Measurements from ENCODE around the gene C1orf35.

C1orf35 gene

GRCh38 chr1:228088586-228089498 lies 14.3 kb downstream of the C1orf35 start:
- peaks cover 85% of the 10 kb centered on the region for H3K4me1 ChIP-seq (ENCODE audit: insufficient read depth, low read length)
- H3K27me3 ChIP-seq (ENCODE audit: control insufficient read depth in 1 of 2, insufficient read depth in 2 of 2, low read length in 2 of 2) = no peaks in the 10 kb centered on the region
- H3K9me3 ChIP-seq (ENCODE audit: low read length) = no peaks in the 10 kb centered on the region
- no peak overlapping the region for H3K9ac ChIP-seq (ENCODE audit: low read length)
- H3K4me3 ChIP-seq (ENCODE audit: low read depth in 1 of 2, low read length in 2 of 2) = no peak overlapping the region
- H3K36me3 ChIP-seq (ENCODE audit: insufficient read depth, low read length) = peaks cover 6% of the 10 kb centered on the region
- no peak overlapping the region for H3K27ac ChIP-seq (ENCODE audit: low read depth, low read length)

DNA sequence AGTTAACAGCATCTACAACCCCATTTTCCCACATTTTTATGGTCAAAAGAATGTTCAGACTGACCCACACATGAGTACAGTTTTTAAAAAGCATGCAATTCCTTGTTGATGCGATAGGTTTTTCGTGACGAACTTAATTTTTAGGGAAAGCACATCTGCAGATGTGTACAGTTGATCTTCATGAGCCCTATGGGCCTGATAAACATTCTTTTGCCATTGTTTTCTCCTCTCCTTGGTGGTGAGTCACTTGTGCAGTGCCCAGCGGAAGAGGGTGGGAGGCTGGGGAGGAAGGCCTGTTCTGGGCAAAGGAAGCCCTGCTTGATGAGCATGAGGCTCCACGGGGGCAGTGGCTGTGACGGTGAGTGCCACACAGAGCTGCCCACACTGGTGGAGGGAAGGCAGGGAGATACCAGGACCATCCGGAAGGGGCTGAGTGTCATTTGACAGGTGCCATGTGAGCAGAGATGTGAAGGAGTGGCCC lies 15.3 kb downstream of the C1orf35 start:
- H3K27me3 ChIP-seq (ENCODE audit: control insufficient read depth in 1 of 2, insufficient read depth in 2 of 2, low read length in 2 of 2) = no peaks in the 10 kb centered on the region
- peaks cover 6% of the 10 kb centered on the region for H3K36me3 ChIP-seq (ENCODE audit: insufficient read depth, low read length)
- no peak overlapping the region for H3K9ac ChIP-seq (ENCODE audit: low read length)
- H3K27ac ChIP-seq (ENCODE audit: low read depth, low read length) = no peak overlapping the region
- no peaks in the 10 kb centered on the region for H3K9me3 ChIP-seq (ENCODE audit: low read length)
- H3K4me3 ChIP-seq (ENCODE audit: low read depth in 1 of 2, low read length in 2 of 2) = no peak overlapping the region
- peaks cover 88% of the 10 kb centered on the region for H3K4me1 ChIP-seq (ENCODE audit: insufficient read depth, low read length)

DNA sequence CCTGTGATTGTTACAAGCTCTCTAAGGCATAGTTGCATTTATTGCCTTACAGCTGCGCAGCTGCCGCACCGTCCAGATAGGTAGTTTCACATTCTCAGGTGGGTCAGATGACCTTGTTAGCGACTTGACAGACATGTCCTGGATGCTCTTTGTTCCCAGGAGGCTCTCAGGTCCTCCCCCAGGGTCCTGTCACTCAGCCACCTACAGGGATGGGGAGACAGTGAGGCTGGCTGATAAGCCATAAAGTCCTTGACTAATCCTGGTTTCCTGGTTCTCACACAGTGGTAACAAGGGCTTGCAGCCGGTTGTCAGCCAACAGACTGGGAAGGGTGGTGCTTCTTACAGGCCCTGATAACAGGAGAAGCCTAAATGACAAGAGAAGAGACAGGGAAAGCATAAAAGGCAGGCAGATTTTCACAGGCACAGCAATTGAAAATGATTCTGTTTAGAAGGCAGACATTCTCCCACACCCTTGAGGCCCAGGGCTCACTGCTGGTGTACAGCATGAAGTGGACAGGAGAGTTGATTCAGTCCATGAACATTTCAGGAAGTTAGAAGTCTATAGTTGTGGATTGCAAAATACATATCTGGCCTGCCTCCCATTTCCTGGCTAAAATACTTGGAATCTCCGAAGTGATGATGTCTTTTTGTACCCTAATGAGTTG lies 17.7 kb downstream of the C1orf35 start:
- Histone ChIP-seq H3K4me3 (ENCODE audit: low read depth in 1 of 2, low read length in 2 of 2) (peak overlapping the region in 1 of 2 donors; percentile 83), H3K4me1 (ENCODE audit: insufficient read depth, low read length) (peaks cover 76% of the 10 kb centered on the region), H3K36me3 (ENCODE audit: insufficient read depth, low read length) (peaks cover 6% of the 10 kb centered on the region), H3K27ac (ENCODE audit: low read depth, low read length) (no peak overlapping the region), H3K27me3 (ENCODE audit: control insufficient read depth in 1 of 2, insufficient read depth in 2 of 2, low read length in 2 of 2) (no peaks in the 10 kb centered on the region), H3K9ac (ENCODE audit: low read length) (peak overlapping the region; percentile 94), H3K9me3 (ENCODE audit: low read length) (no peaks in the 10 kb centered on the region)

- H3K27me3 ChIP-seq (ENCODE audit: control insufficient read depth in 1 of 2, insufficient read depth in 2 of 2, low read length in 2 of 2) = no peaks in the 10 kb centered on the region
Observed at GRCh38 chr1:228084797-228085196, 18.3 kb downstream of the C1orf35 start.

GRCh38 chr1:228084325-228084724 lies 18.8 kb downstream of the C1orf35 start:
- Histone ChIP-seq H3K9me3 (ENCODE audit: low read length) (no peaks in the 10 kb centered on the region), H3K27me3 (ENCODE audit: control insufficient read depth in 1 of 2, insufficient read depth in 2 of 2, low read length in 2 of 2) (no peaks in the 10 kb centered on the region), H3K27ac (ENCODE audit: low read depth, low read length) (peak overlapping the region; percentile 98), H3K4me1 (ENCODE audit: insufficient read depth, low read length) (peaks cover 65% of the 10 kb centered on the region), H3K9ac (ENCODE audit: low read length) (peak overlapping the region; percentile 94), H3K4me3 (ENCODE audit: low read depth in 1 of 2, low read length in 2 of 2) (peak overlapping the region; percentile 70 to 83), H3K36me3 (ENCODE audit: insufficient read depth, low read length) (peaks cover 6% of the 10 kb centered on the region)

More at GRCh38 chr1:228084797-228085196, 18.3 kb downstream of the C1orf35 start:
- Histone ChIP-seq H3K9me3 (ENCODE audit: low read length) (no peaks in the 10 kb centered on the region), H3K27ac (ENCODE audit: low read depth, low read length) (no peak overlapping the region), H3K9ac (ENCODE audit: low read length) (peak overlapping the region; percentile 94), H3K36me3 (ENCODE audit: insufficient read depth, low read length) (peaks cover 6% of the 10 kb centered on the region), H3K4me1 (ENCODE audit: insufficient read depth, low read length) (peaks cover 70% of the 10 kb centered on the region), H3K4me3 (ENCODE audit: low read depth in 1 of 2, low read length in 2 of 2) (peak overlapping the region in 1 of 2 donors; percentile 83)

- H3K36me3 ChIP-seq (ENCODE audit: insufficient read depth, low read length) = peaks cover 4% of the 10 kb centered on the region
- H3K27me3 ChIP-seq (ENCODE audit: control insufficient read depth in 1 of 2, insufficient read depth in 2 of 2, low read length in 2 of 2) = no peaks in the 10 kb centered on the region
- peak overlapping the region; percentile 98 for H3K27ac ChIP-seq (ENCODE audit: low read depth, low read length)
- peak overlapping the region; percentile 94 for H3K9ac ChIP-seq (ENCODE audit: low read length)
- H3K4me1 ChIP-seq (ENCODE audit: insufficient read depth, low read length) = peaks cover 60% of the 10 kb centered on the region
- H3K9me3 ChIP-seq (ENCODE audit: low read length) = no peaks in the 10 kb centered on the region
- H3K4me3 ChIP-seq (ENCODE audit: low read depth in 1 of 2, low read length in 2 of 2) = peak overlapping the region; percentile 70 to 83
Observed at GRCh38 chr1:228083871-228084278, 19.2 kb downstream of the C1orf35 start.

DNA sequence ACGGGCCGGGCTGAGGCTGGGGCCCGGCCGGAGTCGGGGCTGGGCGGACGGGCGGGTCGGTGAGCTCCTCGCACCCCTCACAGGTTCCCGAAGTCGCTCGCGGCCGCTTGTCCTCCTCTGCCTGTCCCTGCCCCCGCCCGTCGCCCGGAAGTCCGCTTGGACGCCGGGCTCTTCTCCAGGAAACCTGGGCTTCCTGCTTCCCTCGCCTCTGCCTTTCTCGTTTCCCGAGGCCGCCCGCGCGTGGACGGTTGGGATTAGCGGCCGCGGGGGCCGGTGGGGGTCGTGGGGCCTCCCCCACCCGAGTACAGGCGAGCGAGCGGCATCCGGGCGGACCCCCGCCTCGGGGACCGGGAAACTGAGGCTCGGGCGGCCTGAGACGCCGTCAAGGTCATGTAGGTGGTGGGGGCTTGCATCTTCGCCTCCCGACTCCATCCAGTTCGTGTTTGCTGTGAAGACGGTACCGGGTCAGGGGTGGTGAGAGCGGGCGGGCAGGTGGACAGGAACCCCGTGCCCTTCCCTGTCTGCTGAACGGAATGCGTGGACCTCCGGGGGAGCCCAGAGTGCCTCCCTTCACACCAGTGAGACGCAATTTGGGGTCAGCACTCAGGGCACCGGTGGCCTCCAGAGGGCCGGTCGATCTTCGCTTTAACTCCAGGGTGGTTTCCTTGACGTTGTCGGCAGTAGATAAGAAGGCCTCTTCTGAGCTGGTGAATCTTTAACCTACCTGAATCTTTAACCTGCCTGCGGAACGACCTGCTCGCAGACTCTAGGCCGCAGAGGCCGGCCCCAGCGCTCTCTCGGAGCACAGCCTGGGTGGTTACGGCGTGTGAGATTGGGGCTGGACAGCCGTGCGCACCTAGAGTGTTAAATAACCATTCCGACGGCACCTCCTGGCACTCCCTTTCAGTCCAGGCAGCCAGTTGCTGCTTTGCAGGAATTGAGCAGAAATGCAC lies 19.9 kb downstream of the C1orf35 start:
- peak overlapping the region; percentile 94 for H3K9ac ChIP-seq (ENCODE audit: low read length)
- H3K4me3 ChIP-seq (ENCODE audit: low read depth in 1 of 2, low read length in 2 of 2) = peak overlapping the region; percentile 70 to 83
- H3K9me3 ChIP-seq (ENCODE audit: low read length) = no peaks in the 10 kb centered on the region
- no peaks in the 10 kb centered on the region for H3K27me3 ChIP-seq (ENCODE audit: control insufficient read depth in 1 of 2, insufficient read depth in 2 of 2, low read length in 2 of 2)
- peak overlapping the region; percentile 98 for H3K27ac ChIP-seq (ENCODE audit: low read depth, low read length)
- peaks cover 54% of the 10 kb centered on the region for H3K4me1 ChIP-seq (ENCODE audit: insufficient read depth, low read length)
- no peaks in the 10 kb centered on the region for H3K36me3 ChIP-seq (ENCODE audit: insufficient read depth, low read length)

- no peaks in the 10 kb centered on the region for H3K9me3 ChIP-seq (ENCODE audit: low read length)
- H3K27me3 ChIP-seq (ENCODE audit: control insufficient read depth in 1 of 2, insufficient read depth in 2 of 2, low read length in 2 of 2) = no peaks in the 10 kb centered on the region
- H3K4me1 ChIP-seq (ENCODE audit: insufficient read depth, low read length) = peaks cover 48% of the 10 kb centered on the region
- peak within 1 kb of the TSS; percentile 98 for H3K27ac ChIP-seq (ENCODE audit: low read depth, low read length)
- H3K4me3 ChIP-seq (ENCODE audit: low read depth in 1 of 2, low read length in 2 of 2) = peak within 1 kb of the TSS; percentile 83 to 89
- H3K9ac ChIP-seq (ENCODE audit: low read length) = peak within 1 kb of the TSS; percentile 94
- H3K36me3 ChIP-seq (ENCODE audit: insufficient read depth, low read length) = no peaks in the 10 kb centered on the region
Observed at GRCh38 chr1:228082214-228082917, 20.8 kb downstream of the C1orf35 start, which contains the start of gene ARF1. TSS of gene ARF1 (plus strand) at chr1:228082708. CDS start at chr1:228097115, 14,407 bp downstream.

GRCh38 chr1:228081578-228082213 lies 21.4 kb downstream of the C1orf35 start:
- no peaks in the 10 kb centered on the region for H3K36me3 ChIP-seq (ENCODE audit: insufficient read depth, low read length)
- peak overlapping the region; percentile 82 for H3K27ac ChIP-seq (ENCODE audit: low read depth, low read length)
- peaks cover 44% of the 10 kb centered on the region for H3K4me1 ChIP-seq (ENCODE audit: insufficient read depth, low read length)
- no peaks in the 10 kb centered on the region for H3K27me3 ChIP-seq (ENCODE audit: control insufficient read depth in 1 of 2, insufficient read depth in 2 of 2, low read length in 2 of 2)
- H3K9me3 ChIP-seq (ENCODE audit: low read length) = no peaks in the 10 kb centered on the region
- peak overlapping the region; percentile 83 to 89 for H3K4me3 ChIP-seq (ENCODE audit: low read depth in 1 of 2, low read length in 2 of 2)
- H3K9ac ChIP-seq (ENCODE audit: low read length) = peak overlapping the region; percentile 57

DNA sequence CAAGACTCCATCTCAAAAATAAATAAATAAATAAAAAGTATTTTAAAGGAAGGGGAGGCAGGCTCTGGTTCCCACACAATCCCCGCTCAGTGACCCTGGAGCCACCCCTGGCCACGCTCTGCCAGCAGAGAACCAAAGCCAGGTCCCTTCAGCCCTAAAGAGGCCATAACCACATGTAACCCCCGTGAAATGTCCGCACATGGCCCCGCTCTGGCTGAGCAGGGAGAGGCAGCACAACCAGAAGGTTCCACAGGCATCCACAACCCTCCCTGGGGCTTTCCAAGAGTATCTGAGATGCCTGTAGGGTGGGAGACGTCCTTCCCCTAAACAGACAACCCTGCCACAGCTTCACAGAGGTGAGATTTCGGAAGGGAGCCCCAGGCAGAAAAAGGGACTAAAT lies 22.0 kb downstream of the C1orf35 start:
- Histone ChIP-seq H3K27me3 (ENCODE audit: control insufficient read depth in 1 of 2, insufficient read depth in 2 of 2, low read length in 2 of 2) (no peaks in the 10 kb centered on the region), H3K9me3 (ENCODE audit: low read length) (no peaks in the 10 kb centered on the region), H3K4me1 (ENCODE audit: insufficient read depth, low read length) (peaks cover 39% of the 10 kb centered on the region), H3K9ac (ENCODE audit: low read length) (peak overlapping the region; percentile 57), H3K4me3 (ENCODE audit: low read depth in 1 of 2, low read length in 2 of 2) (peak overlapping the region; percentile 83 to 89), H3K27ac (ENCODE audit: low read depth, low read length) (no peak overlapping the region), H3K36me3 (ENCODE audit: insufficient read depth, low read length) (no peaks in the 10 kb centered on the region)
